WERI-Rb-1 (cell line): ENCODE data around the gene CAVIN1.
"Not testable (repeated sequence)": the region's sequence is repeated elsewhere in the genome, so short reads cannot be mapped to it uniquely, and the experiment has no call there.

Source experiments
- DNase-seq: peaks from one replicate; pipeline ENCODE4 v3.0.0-alpha.2; 2020
- H3K27ac ChIP-seq: fragments of 250-450 bp; sonication (Bioruptor Pico); 2 replicates; pipeline ENCODE4 v1.5.1; 2020; ENCODE audit warnings: mild to moderate bottlenecking, moderate library complexity
- H3K27me3 ChIP-seq: fragments of 250-450 bp; sonication (Bioruptor Pico); 2 replicates; pipeline ENCODE4 v1.5.1; 2021; ENCODE audit warnings: mild to moderate bottlenecking, low read depth, moderate library complexity; ENCODE audit not compliant: insufficient read depth, severe bottlenecking
- H3K36me3 ChIP-seq: fragments of 250-450 bp; sonication (Bioruptor Pico); 2 replicates; pipeline ENCODE4 v1.5.1; 2020; ENCODE audit warnings: mild to moderate bottlenecking, moderate library complexity
- H3K4me3 ChIP-seq: 2 replicates; pipeline ENCODE4 v1.5.1; 2011; ENCODE audit warnings: low read depth, mild to moderate bottlenecking, control low read depth, low read length
- H3K9me3 ChIP-seq: fragments of 250-450 bp; sonication (Bioruptor Pico); 2 replicates; pipeline ENCODE4 v1.5.1; 2021; ENCODE audit warnings: mild to moderate bottlenecking, moderate library complexity; ENCODE audit not compliant: severe bottlenecking
- TF ChIP-seq, protein P1 (sequence below): IDR thresholded peaks from 2 replicates; pipeline ENCODE4 v1.5.1; 2011; ENCODE audit warnings: low read depth, mild to moderate bottlenecking, control low read depth, inconsistent platforms, low read length

Gene CAVIN1

DNA sequence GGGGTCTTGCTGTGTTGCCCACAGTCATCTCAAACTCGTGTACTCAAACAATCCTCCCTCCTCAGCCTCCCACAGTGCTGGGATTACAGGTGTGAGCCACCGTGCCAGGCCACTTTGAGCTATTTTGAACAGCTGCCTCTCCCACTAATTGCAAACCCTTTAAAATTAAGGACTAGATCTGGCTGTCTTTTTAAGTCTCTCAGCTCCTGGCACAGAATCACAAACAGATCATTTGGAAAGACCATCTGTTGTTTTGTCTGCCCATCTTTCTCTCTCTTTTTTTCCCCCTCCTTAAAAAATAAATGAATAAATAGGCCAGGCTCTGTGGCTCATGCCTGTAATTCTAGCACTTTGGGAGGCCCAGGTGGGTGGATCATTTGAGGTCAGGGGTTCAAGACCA is 23.9 kb downstream of the CAVIN1 start:
- TF ChIP-seq, protein P1, sequence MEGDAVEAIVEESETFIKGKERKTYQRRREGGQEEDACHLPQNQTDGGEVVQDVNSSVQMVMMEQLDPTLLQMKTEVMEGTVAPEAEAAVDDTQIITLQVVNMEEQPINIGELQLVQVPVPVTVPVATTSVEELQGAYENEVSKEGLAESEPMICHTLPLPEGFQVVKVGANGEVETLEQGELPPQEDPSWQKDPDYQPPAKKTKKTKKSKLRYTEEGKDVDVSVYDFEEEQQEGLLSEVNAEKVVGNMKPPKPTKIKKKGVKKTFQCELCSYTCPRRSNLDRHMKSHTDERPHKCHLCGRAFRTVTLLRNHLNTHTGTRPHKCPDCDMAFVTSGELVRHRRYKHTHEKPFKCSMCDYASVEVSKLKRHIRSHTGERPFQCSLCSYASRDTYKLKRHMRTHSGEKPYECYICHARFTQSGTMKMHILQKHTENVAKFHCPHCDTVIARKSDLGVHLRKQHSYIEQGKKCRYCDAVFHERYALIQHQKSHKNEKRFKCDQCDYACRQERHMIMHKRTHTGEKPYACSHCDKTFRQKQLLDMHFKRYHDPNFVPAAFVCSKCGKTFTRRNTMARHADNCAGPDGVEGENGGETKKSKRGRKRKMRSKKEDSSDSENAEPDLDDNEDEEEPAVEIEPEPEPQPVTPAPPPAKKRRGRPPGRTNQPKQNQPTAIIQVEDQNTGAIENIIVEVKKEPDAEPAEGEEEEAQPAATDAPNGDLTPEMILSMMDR = no peak
- Histone ChIP-seq H3K27ac (no peak overlapping the region), H3K9me3 (no peaks in the 10 kb centered on the region), H3K4me3 (no peak overlapping the region), H3K27me3 (peaks cover 6% of the 10 kb centered on the region), H3K36me3 (no peaks in the 10 kb centered on the region)
- no peak for DNase-seq

DNA sequence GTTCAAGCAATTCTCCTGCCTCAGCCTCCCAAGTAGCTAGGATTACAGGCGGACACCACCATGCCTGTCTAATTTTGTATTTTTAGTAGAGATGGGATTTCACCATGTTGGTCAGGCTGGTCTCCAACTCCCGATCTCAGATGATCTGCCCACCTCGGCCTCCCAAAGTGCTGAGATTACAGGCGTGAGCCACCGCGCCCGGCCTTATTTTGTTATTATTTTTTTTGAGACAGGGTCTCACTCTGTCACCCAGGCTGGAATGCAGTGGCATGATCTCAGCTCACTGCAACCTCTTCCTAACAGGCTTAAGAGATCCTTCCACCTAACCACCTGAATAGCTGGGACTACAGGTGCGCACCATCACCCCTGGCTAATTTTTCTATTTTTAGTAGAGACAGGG is 27.5 kb downstream of the CAVIN1 start:
- H3K9me3 ChIP-seq, H3K36me3 ChIP-seq, H3K27me3 ChIP-seq, DNase-seq, H3K27ac ChIP-seq, H3K4me3 ChIP-seq: not testable (repeated sequence)

DNA sequence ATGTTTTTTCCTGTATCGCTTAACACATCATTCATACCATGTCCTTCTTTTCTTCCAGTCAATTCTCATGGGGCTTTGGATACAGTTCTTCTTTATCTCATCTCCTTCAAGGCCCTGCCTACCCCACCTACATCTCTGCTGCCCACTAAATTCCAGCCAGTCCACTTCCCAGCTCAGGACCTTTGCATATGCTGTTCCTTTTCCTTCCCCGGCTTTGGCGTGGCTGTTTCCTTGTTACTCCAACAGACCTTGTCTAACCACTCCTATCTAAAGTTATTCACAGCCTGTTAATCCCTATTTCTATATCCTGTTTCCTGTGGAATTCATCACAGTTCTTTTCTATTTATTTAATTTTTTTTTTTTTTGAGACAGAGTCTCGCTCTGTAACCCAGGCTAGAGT is 28.2 kb downstream of the CAVIN1 start:
- no peak overlapping the region for H3K4me3 ChIP-seq
- no peak for DNase-seq
- TF ChIP-seq, protein P1 = no peak
- no peaks in the 10 kb centered on the region for H3K27me3 ChIP-seq
- H3K36me3 ChIP-seq = no peaks in the 10 kb centered on the region
- no peaks in the 10 kb centered on the region for H3K9me3 ChIP-seq
- H3K27ac ChIP-seq = no peak overlapping the region

DNA sequence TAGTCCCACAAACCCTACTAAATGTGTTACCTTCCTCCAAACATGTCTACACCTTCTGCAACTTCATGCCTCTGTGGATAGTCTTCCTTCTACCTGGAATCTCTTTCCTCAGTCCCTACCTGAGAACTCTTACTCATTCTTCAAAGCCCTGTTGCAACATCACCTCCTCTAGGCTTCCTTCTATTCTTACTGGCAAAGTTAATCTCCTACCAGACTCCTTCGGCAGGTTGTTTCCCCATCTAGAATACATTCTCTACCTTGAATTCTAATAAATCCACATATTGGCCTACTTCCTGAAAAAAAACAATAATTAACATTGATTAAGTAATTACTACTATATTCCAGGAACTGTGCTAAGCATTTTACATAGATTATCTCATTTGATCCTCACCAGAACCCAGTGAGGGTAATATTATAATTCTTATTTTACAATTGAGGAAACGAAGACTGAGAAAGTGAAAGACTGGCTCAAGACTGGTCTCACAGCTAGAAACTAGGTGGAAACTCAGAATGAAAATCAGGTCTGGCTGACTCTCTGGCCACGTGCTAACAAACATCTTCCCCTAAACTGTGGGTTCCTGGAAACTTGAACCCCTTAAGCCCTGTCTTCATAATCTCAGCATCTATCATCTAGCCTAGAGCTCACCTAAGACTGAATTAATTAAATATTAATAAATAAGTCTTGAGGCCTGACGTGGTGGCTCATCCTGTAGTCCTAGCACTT is 30.2 kb downstream of the CAVIN1 start:
- TF ChIP-seq, protein P1 = no peak
- Histone ChIP-seq H3K27ac (no peak overlapping the region), H3K36me3 (no peaks in the 10 kb centered on the region; the same call in 1 of the 2 replicates), H3K9me3 (no peaks in the 10 kb centered on the region), H3K27me3 (no peaks in the 10 kb centered on the region), H3K4me3 (no peak overlapping the region)
- DNase-seq = no peak

DNA sequence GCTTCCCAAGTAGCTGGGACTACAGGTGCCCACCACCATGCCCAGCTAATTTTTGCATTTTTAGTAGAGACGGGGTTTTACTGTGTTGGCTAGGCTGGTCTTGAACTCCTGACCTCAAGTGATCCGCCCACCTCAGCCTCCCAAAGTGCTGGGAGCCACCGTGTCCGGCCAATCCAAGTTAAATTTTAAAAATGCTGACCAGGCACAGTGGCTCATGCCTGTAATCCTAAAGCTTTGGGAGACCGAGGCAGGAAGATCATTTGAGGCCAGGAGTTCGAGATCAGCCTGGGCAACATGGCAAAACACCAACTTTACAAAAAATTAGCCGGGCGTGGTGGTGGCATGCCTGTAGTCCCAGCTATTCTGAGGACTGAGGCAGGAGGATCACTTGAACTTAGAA is 31.6 kb downstream of the CAVIN1 start:
- H3K4me3 ChIP-seq, DNase-seq, H3K36me3 ChIP-seq, H3K9me3 ChIP-seq, H3K27me3 ChIP-seq, H3K27ac ChIP-seq: not testable (repeated sequence)

DNA sequence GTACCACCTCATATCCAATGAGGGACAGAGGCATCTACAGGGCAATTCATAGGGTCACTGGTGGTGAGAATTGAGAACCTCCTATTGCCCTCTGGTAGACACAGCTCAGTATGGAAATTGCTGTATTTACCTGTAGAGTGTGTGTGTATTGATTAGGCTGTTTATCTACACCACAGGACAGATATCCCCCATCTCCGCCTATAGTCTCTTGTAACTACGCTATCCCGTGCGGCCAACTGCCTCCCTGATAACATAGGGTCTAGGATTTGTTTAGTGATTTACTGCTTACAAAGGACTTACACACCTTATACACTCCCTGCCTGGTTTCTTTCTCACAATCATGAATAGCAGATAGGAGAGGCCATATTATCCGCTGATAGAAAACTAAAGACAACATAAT is 33.2 kb downstream of the CAVIN1 start:
- no peaks in the 10 kb centered on the region; the same call in 1 of the 2 replicates for H3K36me3 ChIP-seq
- H3K9me3 ChIP-seq = no peaks in the 10 kb centered on the region
- TF ChIP-seq, protein P1 = no peak
- H3K4me3 ChIP-seq = no peak overlapping the region
- no peak for DNase-seq
- H3K27me3 ChIP-seq = peaks cover 4% of the 10 kb centered on the region
- no peak overlapping the region for H3K27ac ChIP-seq

DNA sequence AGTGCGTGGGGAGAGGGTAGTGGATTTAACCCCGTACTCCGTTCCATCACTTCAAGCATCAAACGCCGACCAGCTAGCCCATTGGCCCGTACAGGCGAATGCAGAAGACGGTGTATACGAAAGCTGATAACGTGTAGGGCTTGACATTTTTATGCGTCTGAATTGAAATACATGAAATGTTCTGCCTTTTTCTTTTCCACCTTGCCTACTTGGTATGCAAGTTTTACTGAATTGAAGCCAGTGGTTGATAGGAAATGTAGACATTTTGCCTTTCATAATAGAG is 34.0 kb downstream of the CAVIN1 start:
- no peaks in the 10 kb centered on the region; the same call in 1 of the 2 replicates for H3K36me3 ChIP-seq
- peaks cover 4% of the 10 kb centered on the region for H3K27me3 ChIP-seq
- peak overlapping the region; percentile 52 for H3K4me3 ChIP-seq
- no peaks in the 10 kb centered on the region for H3K9me3 ChIP-seq
- TF ChIP-seq, protein P1 = no peak
- H3K27ac ChIP-seq = peak overlapping the region; percentile 6; the same call in 1 of the 2 replicates
- no peak for DNase-seq
